Activated CD4-positive, alpha-beta memory T cell treated with anti-CD3 and anti-CD28 coated beads for 36 hours (primary cell): ENCODE measurements around the gene DMTF1. TPM values are rescaled to one million over a fixed set of nuclear protein-coding genes. Genes with fewer than 3 reads are reported as not detected.

Experiments used
- CTCF ChIA-PET: fragments of 350-600 bp; sonication (Branson Sonifier 250); formaldehyde crosslinking; loops from one replicate; lab custom pipeline; 2021; ENCODE audit warnings: antibody characterized with exemption, inconsistent platforms; lab: Charles Lee
- POLR2A ChIA-PET: fragments of 350-600 bp; sonication (Branson Sonifier 250); formaldehyde crosslinking; loops from one replicate; lab custom pipeline; 2021; ENCODE audit warnings: antibody characterized with exemption; lab: Charles Lee
- DNase-seq: peaks from one replicate; pipeline ENCODE4 v3.0.0-alpha.2; 2020
- H3K27ac Mint-ChIP-seq: one replicate; pipeline ENCODE4 v1.8.0; 2021; ENCODE audit warnings: mixed read lengths
- H3K27me3 Mint-ChIP-seq: one replicate; pipeline ENCODE4 v1.8.0; 2021; ENCODE audit warnings: mixed read lengths
- H3K36me3 Mint-ChIP-seq: one replicate; pipeline ENCODE4 v1.8.0; 2021; ENCODE audit warnings: mixed read lengths
- H3K4me1 Mint-ChIP-seq: one replicate; pipeline ENCODE4 v1.8.0; 2021; ENCODE audit warnings: low read depth, mixed read lengths
- H3K4me3 Mint-ChIP-seq: one replicate; pipeline ENCODE4 v1.8.0; 2021; ENCODE audit warnings: mild to moderate bottlenecking, mixed read lengths
- H3K9me3 Mint-ChIP-seq: one replicate; pipeline ENCODE4 v1.8.0; 2021; ENCODE audit warnings: mixed read lengths
- intact Hi-C: fragments of 100-400 bp; cut with micrococcal nuclease; formaldehyde crosslinking; loops from one replicate; pipeline ENCODE4 v1.15.1; 2023
- total RNA-seq, 2 experiments: library from RNA; stranded (reverse); gene quantifications; one replicate each; pipeline ENCODE4 v1.2.3, GENCODE V29; 2021

The DMTF1 gene
- total RNA-seq, 2 experiments from 2014 or later = 62.7 to 71.1 TPM

DNA sequence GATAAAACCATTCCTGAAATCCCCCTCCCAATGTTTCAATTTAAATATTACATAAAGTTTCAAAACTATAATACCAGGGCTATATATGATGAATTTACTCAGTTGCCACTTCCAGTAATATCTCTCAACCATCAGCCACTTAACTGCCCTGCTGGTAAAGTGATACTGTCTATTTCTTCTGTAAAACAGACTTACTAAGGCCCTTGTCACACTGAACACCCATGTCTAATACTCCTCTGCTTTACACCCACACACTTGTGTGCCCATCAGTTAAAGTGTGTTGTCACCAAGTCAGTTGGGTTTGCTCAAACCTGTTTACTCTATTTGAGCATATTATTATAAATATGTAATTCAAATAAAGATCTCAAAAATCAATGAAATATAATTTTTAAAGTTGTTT, 29.1 kb upstream of the DMTF1 start:
- Mint-ChIP-seq H3K36me3 (no peaks in the 10 kb centered on the region), H3K4me3 (no peak overlapping the region), H3K4me1 (no peaks in the 10 kb centered on the region), H3K27ac (no peak overlapping the region), H3K27me3 (peaks cover 2% of the 10 kb centered on the region), H3K9me3 (no peaks in the 10 kb centered on the region)
- intact Hi-C loops = no loop called here
- ChIA-PET CTCF (no interaction called here), POLR2A (no interaction called here)
- DNase-seq = no peak

DNA sequence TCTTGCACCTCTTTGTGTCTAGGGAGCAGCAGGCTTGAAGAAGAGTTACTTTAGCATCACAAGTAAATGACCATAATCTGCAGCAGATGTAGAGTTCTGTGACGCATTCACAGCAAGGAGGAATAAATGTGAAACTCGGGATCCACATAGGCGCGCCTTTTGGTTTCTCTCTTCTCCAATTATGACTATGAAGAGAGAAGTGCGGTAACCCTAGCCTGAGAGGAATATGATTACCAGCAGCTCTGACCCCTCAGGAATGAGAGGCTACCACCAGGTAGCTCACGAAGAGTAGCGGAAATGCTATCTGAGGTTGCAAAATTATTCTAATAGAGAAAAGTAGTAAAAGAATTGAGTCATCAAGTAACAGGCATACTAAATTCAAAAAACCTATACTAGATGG, 25.2 kb upstream of the DMTF1 start:
- no peaks in the 10 kb centered on the region for H3K36me3 Mint-ChIP-seq
- no peak for DNase-seq
- ChIA-PET CTCF (no interaction called here), POLR2A (no interaction called here)
- H3K4me1 Mint-ChIP-seq = no peaks in the 10 kb centered on the region
- H3K4me3 Mint-ChIP-seq = no peak overlapping the region
- H3K27me3 Mint-ChIP-seq = peaks cover 2% of the 10 kb centered on the region
- H3K9me3 Mint-ChIP-seq = no peaks in the 10 kb centered on the region
- no peak overlapping the region for H3K27ac Mint-ChIP-seq
- intact Hi-C loops = no loop called here

DNA sequence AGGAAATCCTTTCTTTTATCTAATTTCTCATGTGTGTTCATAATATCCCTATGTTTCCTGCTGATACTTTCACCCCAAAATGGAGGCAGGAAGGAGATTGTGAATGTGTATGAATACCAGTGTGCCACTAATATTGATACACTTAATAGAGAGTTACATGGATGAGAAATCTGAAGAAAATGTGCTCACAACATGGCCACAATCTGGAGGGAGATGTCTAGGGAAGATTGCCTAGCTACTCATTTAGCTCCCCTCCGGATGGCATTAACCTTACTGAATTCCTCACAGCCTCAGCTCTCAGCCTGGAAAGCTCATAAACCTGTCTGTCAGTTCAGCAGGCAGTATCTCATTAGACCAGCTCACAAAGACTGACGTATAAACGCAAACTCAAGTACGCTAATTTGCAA, 23.4 kb upstream of the DMTF1 start:
- no peak overlapping the region for H3K27ac Mint-ChIP-seq
- H3K36me3 Mint-ChIP-seq = no peaks in the 10 kb centered on the region
- no peaks in the 10 kb centered on the region for H3K9me3 Mint-ChIP-seq
- intact Hi-C loops = no loop called here
- no peaks in the 10 kb centered on the region for H3K4me1 Mint-ChIP-seq
- H3K27me3 Mint-ChIP-seq = peaks cover 2% of the 10 kb centered on the region
- DNase-seq = no peak
- ChIA-PET POLR2A (no interaction called here), CTCF (interaction anchor here (1.4 kb wide), 1 partner anchor 107 kb away, joined by 3 read pairs; no protein-coding TSS in a partner anchor)
- H3K4me3 Mint-ChIP-seq = no peak overlapping the region

DNA sequence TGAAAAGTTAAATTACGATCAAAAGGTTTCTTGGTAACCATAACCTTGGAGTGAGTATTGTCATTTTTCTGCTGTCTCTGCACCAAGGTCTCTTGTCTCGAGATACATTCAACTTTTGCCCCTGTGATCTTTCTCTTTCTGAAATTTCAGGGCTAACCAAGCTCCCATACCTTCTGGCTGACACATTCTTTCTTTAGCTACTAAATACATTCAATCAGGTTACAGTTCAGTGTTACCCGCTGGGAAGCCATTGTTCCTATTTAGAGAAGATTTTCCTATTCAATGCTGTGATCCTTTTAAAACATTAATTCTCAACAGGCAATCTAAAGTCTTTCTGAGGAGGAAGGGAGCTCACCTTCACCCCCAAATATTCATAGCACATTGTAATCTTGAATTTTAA, 22.9 kb upstream of the DMTF1 start:
- H3K27ac Mint-ChIP-seq = no peak overlapping the region
- H3K36me3 Mint-ChIP-seq = no peaks in the 10 kb centered on the region
- H3K9me3 Mint-ChIP-seq = no peaks in the 10 kb centered on the region
- no peak for DNase-seq
- H3K27me3 Mint-ChIP-seq = peaks cover 2% of the 10 kb centered on the region
- ChIA-PET CTCF (interaction anchor here (1.4 kb wide), 1 partner anchor 107 kb away, joined by 3 read pairs; no protein-coding TSS in a partner anchor), POLR2A (interaction anchor here (0.6 kb wide), 1 partner anchor 1135 kb away, joined by 5 read pairs; no protein-coding TSS in a partner anchor)
- H3K4me3 Mint-ChIP-seq = no peak overlapping the region
- intact Hi-C loops = no loop called here
- H3K4me1 Mint-ChIP-seq = no peaks in the 10 kb centered on the region

DNA sequence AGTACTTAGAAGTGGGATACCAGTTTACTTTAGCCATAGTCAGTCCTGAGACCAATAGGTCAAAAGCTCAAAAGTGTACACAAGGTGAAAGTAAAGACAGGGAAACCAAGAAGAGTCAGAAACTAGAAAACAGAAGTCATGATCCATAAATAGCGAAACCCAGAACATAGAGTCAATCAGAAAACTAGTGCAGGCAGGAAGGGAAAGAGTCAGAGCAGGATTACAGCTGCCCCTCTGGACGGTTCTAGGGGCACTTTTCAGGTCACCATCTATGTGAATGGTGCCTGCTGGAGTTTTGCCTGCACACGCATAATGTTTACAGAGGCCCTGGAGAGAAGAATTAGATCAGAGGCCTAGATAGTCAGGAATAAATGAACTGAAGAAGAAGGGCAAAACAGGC, 22.4 kb upstream of the DMTF1 start:
- intact Hi-C loops = no loop called here
- no peaks in the 10 kb centered on the region for H3K4me1 Mint-ChIP-seq
- H3K9me3 Mint-ChIP-seq = no peaks in the 10 kb centered on the region
- H3K27me3 Mint-ChIP-seq = peaks cover 2% of the 10 kb centered on the region
- no peak overlapping the region for H3K27ac Mint-ChIP-seq
- CTCF ChIA-PET = interaction anchor here (1.4 kb wide), 1 partner anchor 106 kb away, joined by 3 read pairs; no protein-coding TSS in a partner anchor
- POLR2A ChIA-PET = interaction anchor here (0.6 kb wide), 1 partner anchor 1135 kb away, joined by 5 read pairs; no protein-coding TSS in a partner anchor
- DNase-seq = no peak
- H3K4me3 Mint-ChIP-seq = no peak overlapping the region
- H3K36me3 Mint-ChIP-seq = no peaks in the 10 kb centered on the region

DNA sequence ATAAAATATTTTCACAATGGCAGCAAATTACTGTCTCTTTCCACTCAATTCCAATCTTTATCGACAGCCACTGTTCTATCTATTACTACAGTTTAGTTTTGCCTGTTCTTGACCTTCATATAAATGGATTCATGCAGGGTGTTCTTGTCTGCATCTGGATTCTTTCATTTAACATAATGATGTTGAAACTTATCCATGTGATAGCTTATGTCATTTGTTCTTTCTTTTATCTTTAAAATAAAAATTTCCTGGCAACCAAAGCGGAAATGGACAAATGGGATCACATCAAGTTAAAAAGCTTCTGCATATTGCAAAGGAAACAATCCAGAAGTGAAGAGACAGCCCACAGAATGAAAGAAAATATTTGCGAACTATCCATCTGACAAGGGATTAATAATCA, 20.5 kb upstream of the DMTF1 start:
- no peak for DNase-seq
- H3K4me1 Mint-ChIP-seq = no peaks in the 10 kb centered on the region
- POLR2A ChIA-PET = no interaction called here
- no peaks in the 10 kb centered on the region for H3K9me3 Mint-ChIP-seq
- no peaks in the 10 kb centered on the region for H3K36me3 Mint-ChIP-seq
- CTCF ChIA-PET = no interaction called here
- intact Hi-C loops = no loop called here
- no peak overlapping the region for H3K27ac Mint-ChIP-seq
- peaks cover 1% of the 10 kb centered on the region for H3K27me3 Mint-ChIP-seq
- H3K4me3 Mint-ChIP-seq = no peak overlapping the region

DNA sequence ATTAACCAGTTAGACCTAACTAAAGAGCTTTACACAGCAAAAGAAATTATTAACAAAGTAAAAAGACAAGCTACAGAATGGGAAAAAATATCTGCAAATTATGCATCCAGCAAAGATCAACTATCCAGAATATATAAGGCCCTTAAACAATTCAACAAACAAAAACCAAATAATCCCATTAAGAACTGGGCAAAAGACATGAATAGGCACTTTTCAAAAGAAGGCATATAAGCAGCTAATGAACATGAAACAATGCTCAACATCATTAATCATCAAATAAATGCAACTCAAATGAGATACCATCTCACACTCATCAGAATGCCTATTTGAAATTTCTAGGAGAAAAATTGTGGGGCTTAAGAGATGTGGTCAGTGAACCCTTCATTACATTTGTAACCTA, 15.0 kb upstream of the DMTF1 start:
- H3K4me3 Mint-ChIP-seq = no peak overlapping the region
- H3K27me3 Mint-ChIP-seq = peaks cover 18% of the 10 kb centered on the region
- DNase-seq = no peak
- POLR2A ChIA-PET = no interaction called here
- no peaks in the 10 kb centered on the region for H3K36me3 Mint-ChIP-seq
- intact Hi-C loops = no loop called here
- CTCF ChIA-PET = no interaction called here
- no peaks in the 10 kb centered on the region for H3K4me1 Mint-ChIP-seq
- H3K27ac Mint-ChIP-seq = no peak overlapping the region
- no peaks in the 10 kb centered on the region for H3K9me3 Mint-ChIP-seq

DNA sequence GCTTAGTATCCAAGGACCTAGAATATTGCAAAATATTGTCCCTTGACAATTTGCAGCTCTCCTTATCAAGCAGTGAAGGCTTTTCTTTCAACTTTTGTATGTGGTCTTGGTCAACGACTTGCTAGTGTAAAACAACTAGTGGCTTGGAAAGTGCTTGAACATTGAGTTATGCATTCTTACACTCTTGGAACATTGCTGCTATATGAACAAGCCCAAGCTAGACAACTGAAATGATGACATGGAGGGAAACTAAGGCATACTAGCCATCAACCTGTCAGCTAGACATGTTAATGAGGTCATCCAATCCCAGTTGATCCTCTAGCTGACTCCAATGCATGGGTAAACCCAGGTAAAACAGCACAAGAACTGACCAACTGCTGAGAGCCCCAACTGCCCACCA, 12.7 kb upstream of the DMTF1 start:
- ChIA-PET POLR2A (no interaction called here), CTCF (interaction anchor here (1.2 kb wide), 1 partner anchor 9 kb away, joined by 3 read pairs; no protein-coding TSS in a partner anchor)
- Mint-ChIP-seq H3K4me3 (no peak overlapping the region), H3K27ac (no peak overlapping the region), H3K9me3 (no peaks in the 10 kb centered on the region), H3K36me3 (no peaks in the 10 kb centered on the region), H3K27me3 (peaks cover 18% of the 10 kb centered on the region), H3K4me1 (no peaks in the 10 kb centered on the region)
- intact Hi-C loops = no loop called here
- no peak for DNase-seq

DNA sequence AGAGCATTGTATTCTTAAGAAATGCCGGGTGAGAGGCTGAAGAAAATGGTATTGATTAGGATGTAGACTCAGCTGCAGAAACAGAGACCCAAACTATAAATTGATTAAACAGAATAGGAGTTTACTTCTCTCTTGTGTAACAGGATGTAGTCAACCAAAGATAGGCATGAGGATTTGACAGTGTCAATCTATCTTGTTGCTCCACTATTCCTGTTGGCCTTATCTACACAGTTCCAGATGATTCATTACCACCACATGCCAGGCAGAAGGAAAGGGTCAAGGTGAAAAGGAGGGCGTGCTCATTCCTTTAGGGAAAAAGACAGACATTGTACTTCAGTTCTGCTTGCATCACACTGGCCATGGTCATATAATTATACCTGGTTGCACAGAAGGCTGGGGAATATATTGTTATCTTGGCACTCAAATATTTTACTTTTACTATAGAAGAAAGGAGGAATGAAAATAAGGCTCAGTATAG, 11.9 kb upstream of the DMTF1 start:
- no peak for DNase-seq
- Mint-ChIP-seq H3K27me3 (peaks cover 18% of the 10 kb centered on the region), H3K4me3 (no peak overlapping the region), H3K36me3 (no peaks in the 10 kb centered on the region), H3K27ac (no peak overlapping the region), H3K9me3 (no peaks in the 10 kb centered on the region), H3K4me1 (no peaks in the 10 kb centered on the region)
- CTCF ChIA-PET = no interaction called here
- POLR2A ChIA-PET = no interaction called here
- intact Hi-C loops = no loop called here

DNA sequence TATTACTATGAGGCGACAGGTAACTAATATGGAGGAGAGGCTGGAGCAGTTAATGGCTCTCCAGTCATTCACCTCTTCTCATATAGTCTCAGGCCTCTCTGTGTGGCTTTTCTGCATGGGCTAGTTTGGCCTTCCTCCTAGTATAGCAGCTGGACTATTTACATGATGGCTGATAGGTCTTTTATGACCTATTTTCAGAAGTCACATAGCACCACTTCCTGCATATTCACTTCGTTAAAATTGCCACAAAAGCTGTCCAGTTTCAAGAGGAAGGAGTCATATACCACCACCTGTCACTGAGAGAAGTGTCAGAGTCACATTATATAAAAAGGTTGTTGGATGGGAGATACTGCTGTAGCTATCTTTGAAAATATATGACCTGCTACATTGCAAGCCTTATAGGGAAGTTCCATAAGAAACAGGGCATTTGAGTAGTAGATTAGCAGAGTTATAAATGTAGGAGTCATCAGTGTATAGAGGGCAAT, 8.0 kb upstream of the DMTF1 start:
- no peak overlapping the region for H3K4me3 Mint-ChIP-seq
- DNase-seq = no peak
- no peaks in the 10 kb centered on the region for H3K36me3 Mint-ChIP-seq
- peaks cover 5% of the 10 kb centered on the region for H3K27me3 Mint-ChIP-seq
- POLR2A ChIA-PET = no interaction called here
- H3K4me1 Mint-ChIP-seq = no peaks in the 10 kb centered on the region
- CTCF ChIA-PET = interaction anchor here (1.3 kb wide), 1 partner anchor 8 kb away, joined by 3 read pairs; the partner anchor contains the start of gene DMTF1
- H3K9me3 Mint-ChIP-seq = no peaks in the 10 kb centered on the region
- no peak overlapping the region for H3K27ac Mint-ChIP-seq
- intact Hi-C loops = no loop called here

DNA sequence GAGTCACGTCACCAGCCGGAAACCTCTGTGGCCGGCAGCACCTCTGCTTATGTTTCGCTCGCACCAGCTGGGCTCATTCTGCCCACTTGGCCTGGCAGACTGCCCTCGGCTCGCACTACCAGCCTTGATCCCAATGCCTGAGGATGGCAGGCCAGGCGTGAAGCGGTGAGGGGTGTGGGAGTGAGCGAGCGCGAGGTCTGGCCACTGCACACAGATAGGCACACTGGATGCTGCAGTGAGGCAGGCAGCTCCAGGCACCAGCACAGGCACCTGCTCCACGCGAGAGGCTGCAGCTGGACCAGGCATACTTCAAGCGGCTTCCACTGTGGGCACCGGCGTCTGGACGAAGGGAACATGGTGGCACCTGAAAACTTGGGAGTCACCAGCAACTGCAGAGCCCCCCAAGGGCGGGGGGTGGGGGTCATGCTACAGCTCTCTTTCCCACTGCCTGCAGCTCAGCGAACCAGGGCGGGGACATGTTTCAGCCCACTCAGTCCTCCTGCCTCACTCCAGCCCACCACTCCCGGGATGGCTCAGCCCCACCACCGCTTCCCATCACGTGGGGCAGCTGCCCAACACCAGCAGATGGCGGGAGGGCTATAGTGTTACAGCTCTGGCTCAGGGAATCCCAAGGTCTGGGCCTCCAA, 5.4 kb upstream of the DMTF1 start:
- H3K36me3 Mint-ChIP-seq = no peaks in the 10 kb centered on the region
- intact Hi-C loops = no loop called here
- no peak for DNase-seq
- ChIA-PET CTCF (interaction anchor here (0.6 to 4.9 kb wide), 5 partner anchors 88 to 234 kb away, joined by 3 to 56 read pairs (median 27); partner anchors contain the start of gene ELAPOR2), POLR2A (no interaction called here)
- no peak overlapping the region for H3K4me3 Mint-ChIP-seq
- peaks cover 9% of the 10 kb centered on the region for H3K4me1 Mint-ChIP-seq
- no peaks in the 10 kb centered on the region for H3K9me3 Mint-ChIP-seq
- no peak overlapping the region for H3K27ac Mint-ChIP-seq
- no peaks in the 10 kb centered on the region for H3K27me3 Mint-ChIP-seq

DNA sequence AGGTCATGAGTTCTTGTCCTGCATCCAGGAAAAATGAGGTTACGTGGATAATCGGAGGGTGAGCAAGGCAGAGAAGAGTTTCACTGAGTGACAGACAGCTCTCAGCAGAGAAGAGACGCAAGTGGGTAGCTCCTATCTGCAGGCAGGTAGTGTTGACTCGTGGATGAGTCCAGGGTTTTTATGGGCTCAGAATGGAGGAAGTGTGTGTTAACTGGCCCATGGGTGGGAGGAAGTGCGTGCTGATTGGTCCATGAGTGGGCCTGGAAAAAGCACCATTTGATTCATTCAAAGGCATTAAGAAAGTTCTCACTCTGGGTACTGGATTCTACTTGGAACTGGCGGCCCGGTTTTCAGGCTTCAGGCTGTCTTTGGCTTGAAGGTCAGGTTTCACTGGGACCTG, 4.8 kb upstream of the DMTF1 start:
- Mint-ChIP-seq H3K27me3 (no peaks in the 10 kb centered on the region), H3K36me3 (no peaks in the 10 kb centered on the region), H3K4me3 (no peak overlapping the region), H3K9me3 (no peaks in the 10 kb centered on the region), H3K4me1 (peaks cover 10% of the 10 kb centered on the region), H3K27ac (no peak overlapping the region)
- intact Hi-C loops = no loop called here
- DNase-seq = no peak
- CTCF ChIA-PET = interaction anchor here (0.6 to 4.9 kb wide), 16 partner anchors 8 to 235 kb away, joined by 3 to 56 read pairs (median 4); partner anchors contain the start of gene ELAPOR2
- POLR2A ChIA-PET = interaction anchor here (0.6 kb wide), 1 partner anchor 31 kb away, joined by 3 read pairs; no protein-coding TSS in a partner anchor
